ENCODE results near the gene CCDC73. TPM values are rescaled to one million over a fixed set of nuclear protein-coding genes. Genes with fewer than 3 reads are reported as not detected.

The CCDC73 gene
- total RNA-seq, result under 0.01 TPM in 1 of 2 replicates, not detected in the other

DNA sequence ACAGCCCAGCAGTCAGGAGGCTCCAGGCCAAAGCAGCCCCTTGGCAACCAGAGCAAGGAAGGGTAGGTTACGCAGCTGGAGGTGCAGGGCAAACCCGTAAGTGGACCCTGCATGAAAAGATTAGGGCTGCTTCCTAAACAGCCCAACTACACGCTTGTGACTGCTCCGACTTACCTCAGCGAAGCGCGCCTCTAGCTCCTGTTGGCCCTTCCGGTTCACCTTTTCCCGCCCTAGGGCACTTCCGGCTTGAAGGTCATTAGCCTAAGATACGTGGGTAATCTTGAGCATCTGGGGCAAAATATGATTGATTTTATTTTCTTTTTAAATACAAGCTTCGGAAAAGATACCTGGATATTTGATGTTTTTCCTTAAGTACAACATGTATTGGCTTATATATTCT lies at the start of gene CCDC73:
CCDC73 (minus strand) TSS at position 224 of the 400 bp plus-strand sequence. CDS start 34,419 bp downstream, outside the sequence.

DNA sequence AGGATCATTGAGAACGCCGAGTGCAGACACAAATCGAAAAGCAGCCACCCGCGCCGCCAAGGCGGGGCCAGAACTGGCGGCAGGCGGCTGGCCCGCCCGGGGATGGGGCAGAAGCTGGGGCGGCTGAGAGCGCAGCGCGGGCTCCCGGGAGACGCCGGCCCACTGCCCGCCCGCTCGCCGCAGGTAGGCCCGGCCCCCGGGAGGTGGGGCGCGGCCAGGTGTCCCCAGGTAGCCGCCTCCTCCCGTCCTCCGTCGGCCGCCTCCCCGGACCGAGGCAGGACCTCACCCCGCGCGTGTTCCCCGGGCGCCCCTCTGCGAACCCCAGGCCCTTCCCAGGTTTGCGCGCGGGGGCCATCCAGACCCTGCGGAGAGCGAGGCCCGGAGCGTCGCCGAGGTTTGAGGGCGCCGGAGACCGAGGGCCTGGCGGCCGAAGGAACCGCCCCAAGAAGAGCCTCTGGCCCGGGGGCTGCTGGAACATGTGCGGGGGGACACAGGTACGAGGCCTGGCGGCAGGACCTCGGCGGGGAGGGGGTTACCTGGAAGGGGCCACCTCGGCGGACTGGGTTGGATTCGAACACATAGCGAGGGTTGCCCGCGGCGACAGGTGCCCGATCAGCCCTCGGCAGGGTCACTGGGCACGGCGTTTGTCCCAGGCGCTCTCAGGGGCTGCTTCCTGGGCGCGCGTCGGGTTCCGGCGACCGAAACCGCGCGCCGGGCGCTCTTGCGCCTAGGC lies 35.4 kb upstream of the CCDC73 start, which contains the start of gene PRRG4:
PRRG4 (plus strand) TSS at position 248 of the 733 bp plus-strand sequence. CDS start 603 bp downstream, outside the sequence.

DNA sequence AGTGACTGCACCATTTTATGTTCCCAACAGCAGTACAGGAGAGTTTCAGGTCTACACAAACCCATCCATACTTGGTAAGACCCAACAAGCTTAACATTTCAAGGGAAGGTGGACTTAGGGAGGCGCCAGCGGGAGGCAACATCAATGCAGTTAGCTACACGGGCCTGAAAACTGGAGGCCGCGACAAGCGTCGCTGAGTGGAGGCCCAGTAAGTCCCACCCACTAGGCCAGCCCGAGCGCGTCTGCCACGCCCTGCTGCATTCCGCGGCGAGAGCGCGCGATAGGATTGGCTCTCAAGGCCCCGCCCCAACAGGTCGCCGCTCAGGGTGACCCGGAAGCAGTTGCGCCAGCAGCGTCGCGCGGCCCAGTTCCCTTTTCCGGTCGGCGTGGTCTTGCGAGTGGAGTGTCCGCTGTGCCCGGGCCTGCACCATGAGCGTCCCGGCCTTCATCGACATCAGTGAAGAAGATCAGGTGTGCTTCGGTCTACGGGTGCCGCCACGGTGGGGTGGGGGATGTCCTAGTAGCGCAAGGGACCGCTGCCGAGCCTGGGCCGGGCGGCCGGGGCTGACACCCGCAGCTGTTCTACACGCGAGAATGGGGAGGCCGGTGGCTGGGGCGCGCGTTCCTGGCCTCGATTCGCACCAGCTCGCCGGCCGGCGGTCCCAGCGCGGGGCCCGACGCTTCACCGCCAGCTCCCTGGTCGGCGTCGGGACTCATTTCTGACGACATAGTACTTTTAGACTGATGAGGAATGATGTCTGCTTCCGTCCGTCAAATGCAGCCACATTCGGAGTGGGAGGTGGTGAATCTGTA lies 210.8 kb downstream of the CCDC73 start, which contains the start of gene EIF3M:
EIF3M (plus strand) TSS at position 373 of the 813 bp plus-strand sequence; CDS start at position 430, 57 bp downstream.

Other genes starting within 250 kb of the CCDC73 start
- gene EIF3M, start 210.8 kb downstream of the CCDC73 start, total RNA-seq, result 729 and 899 TPM in 2 replicates
- gene PRRG4, start 35.3 kb upstream of the CCDC73 start, total RNA-seq, result 0.12 and 0.22 TPM in 2 replicates
- gene QSER1, start 98.1 kb upstream of the CCDC73 start, total RNA-seq, result 21.9 and 27.1 TPM in 2 replicates
- gene DEPDC7, start 221.2 kb upstream of the CCDC73 start, total RNA-seq, result 6.6 and 7.9 TPM in 2 replicates
- gene TCP11L1, start 244.9 kb upstream of the CCDC73 start, total RNA-seq, result 19.3 and 20.1 TPM in 2 replicates